ENCODE data around the gene PRKAB1. TPM values are rescaled to one million over a fixed set of nuclear protein-coding genes. Genes with fewer than 3 reads are reported as not detected.

Gene PRKAB1
- total RNA-seq, 3 donors from 2014 or later: 30.9 to 37.3 (median 32.5) TPM

- no peak overlapping the region for H3K4me3 Mint-ChIP-seq
- H3K9me3 Mint-ChIP-seq: no peaks in the 10 kb centered on the region
- H3K4me1 Mint-ChIP-seq (ENCODE audit: low read depth): peaks cover 12% of the 10 kb centered on the region
- no peak for ATAC-seq
- H3K36me3 Mint-ChIP-seq (ENCODE audit: insufficient read depth): peaks cover 18% of the 10 kb centered on the region
- DNase-seq: no peak
- H3K27me3 Mint-ChIP-seq (ENCODE audit: low read depth): no peaks in the 10 kb centered on the region
Observed at GRCh38 chr12:119683816-119684215, 15.9 kb downstream of the PRKAB1 start.

GRCh38 chr12:119684711-119685369 is 16.9 kb downstream of the PRKAB1 start:
- H3K27me3 Mint-ChIP-seq (ENCODE audit: low read depth): no peaks in the 10 kb centered on the region
- ATAC-seq (no peak), DNase-seq (no peak)
- H3K36me3 Mint-ChIP-seq (ENCODE audit: insufficient read depth): peaks cover 11% of the 10 kb centered on the region
- H3K4me3 Mint-ChIP-seq: no peak overlapping the region
- H3K9me3 Mint-ChIP-seq: no peaks in the 10 kb centered on the region
- H3K4me1 Mint-ChIP-seq (ENCODE audit: low read depth): peaks cover 12% of the 10 kb centered on the region

GRCh38 chr12:119685375-119685774 is 17.4 kb downstream of the PRKAB1 start:
- ATAC-seq: no peak
- H3K9me3 Mint-ChIP-seq: no peaks in the 10 kb centered on the region
- no peak overlapping the region for H3K4me3 Mint-ChIP-seq
- peaks cover 7% of the 10 kb centered on the region for H3K36me3 Mint-ChIP-seq (ENCODE audit: insufficient read depth)
- no peaks in the 10 kb centered on the region for H3K27me3 Mint-ChIP-seq (ENCODE audit: low read depth)
- H3K4me1 Mint-ChIP-seq (ENCODE audit: low read depth): peaks cover 12% of the 10 kb centered on the region
- DNase-seq: no peak

GRCh38 chr12:119686355-119686754 is 18.4 kb downstream of the PRKAB1 start:
- Mint-ChIP-seq H3K4me1 (ENCODE audit: low read depth) (peaks cover 12% of the 10 kb centered on the region), H3K4me3 (no peak overlapping the region), H3K9me3 (no peaks in the 10 kb centered on the region), H3K27me3 (ENCODE audit: low read depth) (no peaks in the 10 kb centered on the region), H3K36me3 (ENCODE audit: insufficient read depth) (peaks cover 5% of the 10 kb centered on the region)
- ATAC-seq (no peak), DNase-seq (no peak)

- peaks cover 5% of the 10 kb centered on the region for H3K36me3 Mint-ChIP-seq (ENCODE audit: insufficient read depth)
- H3K4me3 Mint-ChIP-seq: no peak overlapping the region
- peaks cover 12% of the 10 kb centered on the region for H3K4me1 Mint-ChIP-seq (ENCODE audit: low read depth)
- DNase-seq: no peak
- H3K27me3 Mint-ChIP-seq (ENCODE audit: low read depth): no peaks in the 10 kb centered on the region
- H3K9me3 Mint-ChIP-seq: no peaks in the 10 kb centered on the region
- ATAC-seq: no peak
Observed at GRCh38 chr12:119686776-119687175, 18.8 kb downstream of the PRKAB1 start.

GRCh38 chr12:119687406-119687805 is 19.5 kb downstream of the PRKAB1 start:
- H3K9me3 Mint-ChIP-seq: no peaks in the 10 kb centered on the region
- ATAC-seq: no peak
- H3K4me3 Mint-ChIP-seq: no peak overlapping the region
- no peaks in the 10 kb centered on the region for H3K27me3 Mint-ChIP-seq (ENCODE audit: low read depth)
- peaks cover 6% of the 10 kb centered on the region for H3K4me1 Mint-ChIP-seq (ENCODE audit: low read depth)
- DNase-seq: no peak
- H3K36me3 Mint-ChIP-seq (ENCODE audit: insufficient read depth): peaks cover 2% of the 10 kb centered on the region

- H3K27me3 Mint-ChIP-seq (ENCODE audit: low read depth): no peaks in the 10 kb centered on the region
- no peak overlapping the region for H3K4me3 Mint-ChIP-seq
- H3K9me3 Mint-ChIP-seq: no peaks in the 10 kb centered on the region
- ATAC-seq (no peak), DNase-seq (no peak)
- peaks cover 2% of the 10 kb centered on the region for H3K4me1 Mint-ChIP-seq (ENCODE audit: low read depth)
- H3K36me3 Mint-ChIP-seq (ENCODE audit: insufficient read depth): no peaks in the 10 kb centered on the region
Observed at GRCh38 chr12:119687879-119688278, 19.9 kb downstream of the PRKAB1 start.

GRCh38 chr12:119689935-119690500 is 22.1 kb downstream of the PRKAB1 start:
- DNase-seq: no peak
- H3K4me3 Mint-ChIP-seq: no peak overlapping the region
- H3K36me3 Mint-ChIP-seq (ENCODE audit: insufficient read depth): no peaks in the 10 kb centered on the region
- no peaks in the 10 kb centered on the region for H3K27me3 Mint-ChIP-seq (ENCODE audit: low read depth)
- no peak for ATAC-seq
- H3K9me3 Mint-ChIP-seq: no peaks in the 10 kb centered on the region
- H3K4me1 Mint-ChIP-seq (ENCODE audit: low read depth): no peaks in the 10 kb centered on the region

- no peak overlapping the region for H3K4me3 Mint-ChIP-seq
- no peaks in the 10 kb centered on the region for H3K4me1 Mint-ChIP-seq (ENCODE audit: low read depth)
- no peaks in the 10 kb centered on the region for H3K36me3 Mint-ChIP-seq (ENCODE audit: insufficient read depth)
- ATAC-seq (no peak), DNase-seq (no peak)
- H3K27me3 Mint-ChIP-seq (ENCODE audit: low read depth): no peaks in the 10 kb centered on the region
- no peaks in the 10 kb centered on the region for H3K9me3 Mint-ChIP-seq
Observed at GRCh38 chr12:119691202-119691810, 23.4 kb downstream of the PRKAB1 start.

- Mint-ChIP-seq H3K9me3 (no peaks in the 10 kb centered on the region), H3K27me3 (ENCODE audit: low read depth) (no peaks in the 10 kb centered on the region), H3K4me1 (ENCODE audit: low read depth) (no peaks in the 10 kb centered on the region), H3K36me3 (ENCODE audit: insufficient read depth) (no peaks in the 10 kb centered on the region), H3K4me3 (no peak overlapping the region)
- ATAC-seq (no peak), DNase-seq (no peak)
Observed at GRCh38 chr12:119692410-119692809, 24.5 kb downstream of the PRKAB1 start.

- Mint-ChIP-seq H3K9me3 (no peaks in the 10 kb centered on the region), H3K4me1 (ENCODE audit: low read depth) (no peaks in the 10 kb centered on the region), H3K36me3 (ENCODE audit: insufficient read depth) (no peaks in the 10 kb centered on the region), H3K27me3 (ENCODE audit: low read depth) (no peaks in the 10 kb centered on the region), H3K4me3 (no peak overlapping the region)
- DNase-seq (no peak), ATAC-seq (no peak)
Observed at GRCh38 chr12:119692997-119693396, 25.1 kb downstream of the PRKAB1 start.

- Mint-ChIP-seq H3K36me3 (ENCODE audit: insufficient read depth) (no peaks in the 10 kb centered on the region), H3K27me3 (ENCODE audit: low read depth) (no peaks in the 10 kb centered on the region), H3K9me3 (no peaks in the 10 kb centered on the region), H3K4me1 (ENCODE audit: low read depth) (no peaks in the 10 kb centered on the region), H3K4me3 (no peak overlapping the region)
- DNase-seq: no peak
- ATAC-seq: no peak
Observed at GRCh38 chr12:119693511-119693910, 25.6 kb downstream of the PRKAB1 start.

- DNase-seq: no peak
- Mint-ChIP-seq H3K27me3 (ENCODE audit: low read depth) (no peaks in the 10 kb centered on the region), H3K9me3 (no peaks in the 10 kb centered on the region), H3K4me3 (no peak overlapping the region), H3K36me3 (ENCODE audit: insufficient read depth) (no peaks in the 10 kb centered on the region), H3K4me1 (ENCODE audit: low read depth) (no peaks in the 10 kb centered on the region)
- ATAC-seq: no peak
Observed at GRCh38 chr12:119694111-119694510, 26.2 kb downstream of the PRKAB1 start.

- no peaks in the 10 kb centered on the region for H3K27me3 Mint-ChIP-seq (ENCODE audit: low read depth)
- no peak overlapping the region for H3K4me3 Mint-ChIP-seq
- DNase-seq: no peak
- H3K9me3 Mint-ChIP-seq: no peaks in the 10 kb centered on the region
- no peaks in the 10 kb centered on the region for H3K4me1 Mint-ChIP-seq (ENCODE audit: low read depth)
- no peak for ATAC-seq
- H3K36me3 Mint-ChIP-seq (ENCODE audit: insufficient read depth): no peaks in the 10 kb centered on the region
Observed at GRCh38 chr12:119695034-119695433, 27.1 kb downstream of the PRKAB1 start.

GRCh38 chr12:119696943-119697342 is 29.0 kb downstream of the PRKAB1 start:
- Mint-ChIP-seq H3K9me3 (no peaks in the 10 kb centered on the region), H3K4me1 (ENCODE audit: low read depth) (no peaks in the 10 kb centered on the region), H3K27me3 (ENCODE audit: low read depth) (no peaks in the 10 kb centered on the region), H3K36me3 (ENCODE audit: insufficient read depth) (no peaks in the 10 kb centered on the region), H3K4me3 (no peak overlapping the region)
- ATAC-seq (no peak), DNase-seq (no peak)

Data from activated T-cell treated with anti-CD3 and anti-CD28 coated beads, Interleukin-2, amount 50 U/mL, for 4 hours (primary cell).